Transverse colon (tissue), 4 donors: Measurements from ENCODE around the gene CELSR1. TPM values are rescaled to one million over a fixed set of nuclear protein-coding genes. Genes with fewer than 3 reads are reported as not detected.

Source experiments
- DNase-seq: peaks from one replicate; pipeline ENCODE4 v3.0.0-alpha.2; 2019
- H3K27ac ChIP-seq, 4 donors: fragments of 200-600 bp; sonication (generic); 2 replicates each; pipeline ENCODE4 v1.5.1; 2016 to 2018; ENCODE audit warnings: inconsistent platforms in 4 of 4
- H3K27me3 ChIP-seq: fragments of 200-600 bp; sonication (generic); 2 replicates; pipeline ENCODE4 v1.5.1; 2017; ENCODE audit warnings: inconsistent platforms
- H3K36me3 ChIP-seq, 4 donors: fragments of 200-600 bp; sonication (generic); 2 replicates each; pipeline ENCODE4 v1.5.1; 2017 to 2019; ENCODE audit warnings: inconsistent platforms in 4 of 4
- H3K4me1 ChIP-seq, 4 donors: fragments of 200-600 bp; sonication (generic); 2 replicates each; pipeline ENCODE4 v1.5.1; 2017 to 2020; ENCODE audit warnings: inconsistent platforms in 4 of 4
- H3K4me3 ChIP-seq, 4 donors: fragments of 200-600 bp; sonication (generic); 1 replicate in 1 of 4; 2 replicates in 3 of 4; pipeline versions ENCODE4 v1.5.1 to v1.6.1; 2017 to 2019; ENCODE audit warnings: inconsistent platforms in 4 of 4
- H3K9me3 ChIP-seq, 2 donors: fragments of 200-600 bp; sonication (generic); 2 replicates each; pipeline ENCODE4 v1.5.1; 2017 to 2019; ENCODE audit warnings: inconsistent platforms in 2 of 2
- CTCF ChIP-seq, 5 experiments: fragments of 200-600 bp in 3 of 5; fragments of 450-650 bp in 2 of 5; sonication (generic) in 3 of 5; IDR thresholded peaks; 1 replicate in 2 of 5; 2 replicates in 3 of 5; pipeline ENCODE4 v1.5.1; 2016 to 2017; ENCODE audit warnings: antibody characterized with exemption in 5 of 5, inconsistent platforms in 3 of 5, mild to moderate bottlenecking in 2 of 5, moderate library complexity in 1 of 5
- EP300 ChIP-seq: sonication (generic); formaldehyde crosslinking; IDR thresholded peaks from one replicate; pipeline ENCODE4 v1.6.1; 2017; ENCODE audit warnings: antibody characterized with exemption, low read depth
- POLR2A ChIP-seq: fragments of 450-650 bp; IDR thresholded peaks from one replicate; pipeline ENCODE4 v1.6.1; 2016; ENCODE audit warnings: antibody characterized with exemption, mild to moderate bottlenecking, moderate library complexity
- POLR2AphosphoS5 ChIP-seq, 3 donors: sonication (generic); formaldehyde crosslinking; IDR thresholded peaks; one replicate each; pipeline ENCODE4 v1.6.1; 2016; ENCODE audit warnings: antibody characterized with exemption in 3 of 3
- WGBS, 2 donors: methylation state at CpG; one replicate each; pipeline ENCODE4 v1.1.5; 2018; ENCODE audit warnings: low coverage in 1 of 2; 5-methylcytosine and 5-hydroxymethylcytosine counted together
- in situ Hi-C, 4 donors: fragments of 200-750 bp; cut with MboI; loops; one replicate each; pipeline versions ENCODE4 v1.15.0 to v1.15.1; 2017; ENCODE audit warnings: low sequenced_read_pairs in 3 of 4, low pct_ligation_motif_present in 1 of 4, low pct_unique_long_range_greater_than_20kb in 1 of 4
- intact Hi-C: fragments of 100-400 bp; cut with DNase I; formaldehyde crosslinking; loops from one replicate; pipeline ENCODE4 v1.15.1; 2023; ENCODE audit warnings: low total_unique reads
- total RNA-seq, 4 donors: library from RNA; depleted of rRNA; stranded (reverse); fragments of >200 nt; gene quantifications; one replicate each; pipeline ENCODE4 v1.1.0, GENCODE V29; 2016

CELSR1 gene
- total RNA-seq: 1 to 10 TPM in 2 of 4 donors, under 1 TPM in 2; 0.96 to 2.5 (median 1.4) TPM

GRCh38 chr22:46537225-46537945, at the start of gene CELSR1:
TSS of gene CELSR1 (minus strand) at chr22:46537620. CDS start at chr22:46537170, 450 bp downstream.
- Histone ChIP-seq H3K27me3 (peaks cover 58% of the 10 kb centered on the region), H3K27ac (no peak within 1 kb of the TSS), H3K9me3 (no peaks in the 10 kb centered on the region), H3K4me1 (peaks cover 0 to 19% (median 17%) of the 10 kb centered on the region in 4 donors), H3K36me3 (no peaks in the 10 kb centered on the region), H3K4me3 (peak within 1 kb of the TSS; percentile 15 to 51 (median 32))
- TF ChIP-seq POLR2AphosphoS5 (IDR thresholded peaks at IDR 0.05) (no peak), CTCF (IDR thresholded peaks at IDR 0.05) (no peak), EP300 (no peak), POLR2A (no peak)
- intact Hi-C loops (loop anchor here (10.0 kb wide), 1 partner anchor 413 kb away; no protein-coding TSS in a partner anchor), in situ Hi-C loops (loop anchor here in 1 of 4 donors (25.0 kb wide), 1 partner anchor 425 kb away; no protein-coding TSS in a partner anchor)
- DNase-seq: peak; percentile 41
- 1% methylated on average over 74 of the region's 101 CpGs; no CpG with 5 or more reads in 1 of the 2 donors for WGBS, 2 donors

GRCh38 chr22:46587061-46587460, 49.6 kb upstream of the CELSR1 start:
- no peaks in the 10 kb centered on the region for H3K27me3 ChIP-seq
- H3K4me1 ChIP-seq: peaks cover 40 to 70% (median 57%) of the 10 kb centered on the region in 4 donors
- peak overlapping the region in 1 of 4 donors; percentile 28 for H3K4me3 ChIP-seq
- intact Hi-C loops: no loop called here
- DNase-seq: peak; percentile 45
- 72 to 80% methylated on average over 2 to 8 of the region's 9 CpGs for WGBS, 2 donors
- no peak for TF ChIP-seq POLR2A
- TF ChIP-seq CTCF (IDR thresholded peaks at IDR 0.05): no peak
- TF ChIP-seq POLR2AphosphoS5 (IDR thresholded peaks at IDR 0.05): peak in 1 of 3 donors; percentile 0
- TF ChIP-seq EP300: no peak
- no peaks in the 10 kb centered on the region for H3K9me3 ChIP-seq
- H3K36me3 ChIP-seq: no peaks in the 10 kb centered on the region
- peak overlapping the region; percentile 38 to 71 (median 54) for H3K27ac ChIP-seq
- in situ Hi-C loops: no loop called here

- intact Hi-C loops (no loop called here), in situ Hi-C loops (no loop called here)
- H3K27ac ChIP-seq: peak overlapping the region; percentile 38 to 71 (median 54)
- H3K4me3 ChIP-seq: no peak overlapping the region
- 74% methylated on average over 12 of the region's 12 CpGs; no CpG with 5 or more reads in 1 of the 2 donors for WGBS, 2 donors
- no peaks in the 10 kb centered on the region for H3K36me3 ChIP-seq
- TF ChIP-seq POLR2AphosphoS5 (IDR thresholded peaks at IDR 0.05) (peak in 1 of 3 donors; percentile 36), EP300 (no peak), CTCF (IDR thresholded peaks at IDR 0.05) (no peak), POLR2A (peak; percentile 45)
- H3K4me1 ChIP-seq: peaks cover 44 to 72% (median 61%) of the 10 kb centered on the region in 4 donors
- DNase-seq: peak; percentile 68
- H3K9me3 ChIP-seq: no peaks in the 10 kb centered on the region
- H3K27me3 ChIP-seq: no peaks in the 10 kb centered on the region
Measured at GRCh38 chr22:46586531-46587011, 49.2 kb upstream of the CELSR1 start.

- no peak for DNase-seq
- no peak for TF ChIP-seq POLR2A
- TF ChIP-seq CTCF (IDR thresholded peaks at IDR 0.05): no peak
- no peak for TF ChIP-seq EP300
- peak overlapping the region; percentile 38 to 71 (median 54) for H3K27ac ChIP-seq
- peaks cover 46 to 76% (median 65%) of the 10 kb centered on the region in 4 donors for H3K4me1 ChIP-seq
- in situ Hi-C loops: no loop called here
- no peaks in the 10 kb centered on the region for H3K9me3 ChIP-seq
- WGBS, 2 donors: 77% methylated on average over 12 of the region's 12 CpGs; no CpG with 5 or more reads in 1 of the 2 donors
- intact Hi-C loops: no loop called here
- no peak overlapping the region for H3K4me3 ChIP-seq
- no peaks in the 10 kb centered on the region for H3K36me3 ChIP-seq
- no peaks in the 10 kb centered on the region for H3K27me3 ChIP-seq
Measured at GRCh38 chr22:46586123-46586519, 48.7 kb upstream of the CELSR1 start.
